Hepatocyte (in vitro differentiated cells): ENCODE results near the gene TMIGD3. TPM values are rescaled to one million over a fixed set of nuclear protein-coding genes. Genes with fewer than 3 reads are reported as not detected.

Experiments
- DNase-seq: peaks from one replicate; pipeline ENCODE4 v3.0.0-alpha.2; 2016; ENCODE audit warnings: low spot score
- H2AFZ ChIP-seq: fragments of 200-600 bp; sonication (generic); 2 replicates; pipeline ENCODE4 v1.6.0; 2016; ENCODE audit warnings: antibody characterized with exemption, mild to moderate bottlenecking
- H3K27ac ChIP-seq: fragments of 200-600 bp; sonication (generic); 2 replicates; pipeline ENCODE4 v1.5.1; 2016; ENCODE audit warnings: mild to moderate bottlenecking
- H3K27me3 ChIP-seq: fragments of 200-600 bp; sonication (generic); 2 replicates; pipeline ENCODE4 v1.6.1; 2016
- H3K36me3 ChIP-seq: fragments of 200-600 bp; sonication (generic); replicated peaks from 2 replicates; pipeline ENCODE4 v1.5.1; 2016; ENCODE audit warnings: low read depth; ENCODE audit not compliant: insufficient read depth
- H3K4me1 ChIP-seq: fragments of 200-600 bp; sonication (generic); 2 replicates; pipeline ENCODE4 v1.5.1; 2016; ENCODE audit warnings: mild to moderate bottlenecking, moderate library complexity; ENCODE audit not compliant: insufficient read depth
- H3K4me2 ChIP-seq: fragments of 200-600 bp; sonication (generic); 2 replicates; pipeline ENCODE4 v1.6.0; 2016
- H3K4me3 ChIP-seq: fragments of 200-600 bp; sonication (generic); 2 replicates; pipeline ENCODE4 v1.5.1; 2016; ENCODE audit warnings: mild to moderate bottlenecking
- H3K79me2 ChIP-seq: fragments of 200-600 bp; sonication (generic); 2 replicates; pipeline ENCODE4 v1.6.0; 2017; ENCODE audit warnings: mild to moderate bottlenecking
- H3K9me2 ChIP-seq: fragments of 200-600 bp; sonication (generic); replicated peaks from 2 replicates; pipeline ENCODE4 v1.6.0; 2017; ENCODE audit warnings: mild to moderate bottlenecking; ENCODE audit not compliant: insufficient read depth
- H3K9me3 ChIP-seq: fragments of 200-600 bp; sonication (generic); 2 replicates; pipeline ENCODE4 v1.5.1; 2016; ENCODE audit warnings: low read depth, mild to moderate bottlenecking
- H4K20me1 ChIP-seq: fragments of 200-600 bp; sonication (generic); 2 replicates; pipeline ENCODE4 v1.6.0; 2016; ENCODE audit warnings: mild to moderate bottlenecking; ENCODE audit not compliant: insufficient read depth, poor library complexity, severe bottlenecking
- CTCF ChIP-seq: fragments of 200-600 bp; sonication (generic); IDR thresholded peaks from 2 replicates; pipeline ENCODE4 v1.5.1; 2016; ENCODE audit warnings: antibody characterized with exemption, mild to moderate bottlenecking; ENCODE audit not compliant: poor library complexity
- EZH2 ChIP-seq: fragments of 200-600 bp; sonication (generic); IDR thresholded peaks from 2 replicates; pipeline ENCODE4 v1.6.1; 2016; ENCODE audit warnings: antibody characterized with exemption, mild to moderate bottlenecking, borderline replicate concordance
- EZH2phosphoT487 ChIP-seq: fragments of 200-600 bp; sonication (generic); IDR thresholded peaks from one replicate; pipeline ENCODE4 v1.6.1; 2018; ENCODE audit warnings: antibody characterized with exemption, mild to moderate bottlenecking, low read depth, moderate library complexity; ENCODE audit not compliant: unreplicated experiment, severe bottlenecking
- WGBS: methylation state at CpG from one replicate; pipeline ENCODE4 v1.1.6; 2016; ENCODE audit warnings: low lambda C conversion rate; ENCODE audit errors: missing lambda C conversion rate; 5-methylcytosine and 5-hydroxymethylcytosine counted together
- polyA plus RNA-seq: library from polyadenylated mRNA; unstranded; fragments of >200 nt; fragmentation: Nextera tagmentation; extraction: Ambion mirVana; gene quantifications from 2 replicates; pipeline ENCODE4 v1.2.1, GENCODE V29; 2016
- total RNA-seq: library from RNA; depleted of rRNA; stranded (reverse); fragments of >200 nt; gene quantifications from 2 replicates; pipeline ENCODE4 v1.2.3, GENCODE V29; 2014

Gene TMIGD3
- total and polyA plus RNA-seq, 2 experiments from 2014 or later: 5.2 to 6.5 TPM

GRCh38 chr1:111483166-111483565 is 20.3 kb downstream of the TMIGD3 start:
- Histone ChIP-seq H3K9me3 (no peaks in the 10 kb centered on the region), H3K4me3 (no peak overlapping the region), H3K27ac (no peak overlapping the region), H3K79me2 (no peaks in the 10 kb centered on the region), H2AFZ (no peak overlapping the region), H3K36me3 (no peaks in the 10 kb centered on the region), H3K27me3 (no peaks in the 10 kb centered on the region), H3K4me1 (peaks cover 4% of the 10 kb centered on the region), H3K4me2 (no peak overlapping the region), H3K9me2 (no peaks in the 10 kb centered on the region), H4K20me1 (no peaks in the 10 kb centered on the region)
- whole genome bisulfite sequencing: 87% methylated on average over 3 of the region's 3 CpGs
- no peak for DNase-seq
- no peak for TF ChIP-seq CTCF
- no peak for TF ChIP-seq EZH2phosphoT487
- no peak for TF ChIP-seq EZH2

- peak; percentile 86 for DNase-seq
- Histone ChIP-seq H4K20me1 (no peaks in the 10 kb centered on the region), H3K36me3 (no peaks in the 10 kb centered on the region), H2AFZ (no peak overlapping the region), H3K4me3 (no peak overlapping the region), H3K9me2 (no peaks in the 10 kb centered on the region), H3K79me2 (no peaks in the 10 kb centered on the region), H3K9me3 (no peaks in the 10 kb centered on the region), H3K27ac (no peak overlapping the region), H3K4me1 (peaks cover 4% of the 10 kb centered on the region), H3K27me3 (no peaks in the 10 kb centered on the region), H3K4me2 (no peak overlapping the region)
- TF ChIP-seq CTCF (peak; percentile 90), EZH2 (no peak), EZH2phosphoT487 (no peak)
- 26% methylated on average over 8 of the region's 8 CpGs for WGBS
Observed at GRCh38 chr1:111481387-111482221, 21.8 kb downstream of the TMIGD3 start.

- Histone ChIP-seq H3K9me3 (no peaks in the 10 kb centered on the region), H4K20me1 (no peaks in the 10 kb centered on the region), H3K27me3 (no peaks in the 10 kb centered on the region), H3K4me2 (no peak overlapping the region), H3K4me1 (peaks cover 4% of the 10 kb centered on the region), H3K27ac (no peak overlapping the region), H3K36me3 (no peaks in the 10 kb centered on the region), H3K9me2 (no peaks in the 10 kb centered on the region), H2AFZ (no peak overlapping the region), H3K79me2 (no peaks in the 10 kb centered on the region), H3K4me3 (no peak overlapping the region)
- TF ChIP-seq EZH2phosphoT487 (no peak), CTCF (no peak), EZH2 (no peak)
- 90% methylated on average over 1 of the region's 1 CpG for WGBS
- no peak for DNase-seq
Observed at GRCh38 chr1:111480674-111481073, 22.8 kb downstream of the TMIGD3 start.
